Right hindlimb (tissue), 1 donor: ENCODE data around the gene NECTIN1.

Experiments used
- DNase-seq: peaks from one replicate; pipeline ENCODE4 v3.0.0-alpha.2; 2018

Gene NECTIN1

GRCh38 chr11:119712459-119713358 lies 16.3 kb downstream of the NECTIN1 start:
- no peak for DNase-seq

- DNase-seq: no peak
Observed at GRCh38 chr11:119712006-119712405, 17.0 kb downstream of the NECTIN1 start.

- DNase-seq: no peak
Observed at GRCh38 chr11:119711476-119711875, 17.5 kb downstream of the NECTIN1 start.

- DNase-seq: no peak
Observed at GRCh38 chr11:119710417-119710816, 18.6 kb downstream of the NECTIN1 start.

GRCh38 chr11:119709638-119710346 lies 19.2 kb downstream of the NECTIN1 start:
- peak; percentile 87 for DNase-seq

GRCh38 chr11:119709171-119709570 lies 19.8 kb downstream of the NECTIN1 start:
- DNase-seq: no peak

GRCh38 chr11:119708384-119708783 lies 20.6 kb downstream of the NECTIN1 start:
- no peak for DNase-seq

GRCh38 chr11:119706887-119707286 lies 22.1 kb downstream of the NECTIN1 start:
- DNase-seq: no peak

GRCh38 chr11:119706029-119706428 lies 23.0 kb downstream of the NECTIN1 start:
- DNase-seq: no peak

- DNase-seq: no peak
Observed at GRCh38 chr11:119705362-119705761, 23.6 kb downstream of the NECTIN1 start.

GRCh38 chr11:119704849-119705248 lies 24.2 kb downstream of the NECTIN1 start:
- DNase-seq: no peak

GRCh38 chr11:119701591-119702549 lies 27.1 kb downstream of the NECTIN1 start:
- no peak for DNase-seq

GRCh38 chr11:119700536-119701346 lies 28.3 kb downstream of the NECTIN1 start:
- DNase-seq: no peak

GRCh38 chr11:119700030-119700429 lies 29.0 kb downstream of the NECTIN1 start:
- DNase-seq: no peak

- DNase-seq: peak; percentile 68
Observed at GRCh38 chr11:119699227-119699626, 29.8 kb downstream of the NECTIN1 start.

GRCh38 chr11:119697882-119698281 lies 31.1 kb downstream of the NECTIN1 start:
- DNase-seq: no peak

GRCh38 chr11:119697445-119697844 lies 31.6 kb downstream of the NECTIN1 start:
- DNase-seq: no peak

GRCh38 chr11:119696378-119697222 lies 32.4 kb downstream of the NECTIN1 start:
- DNase-seq: no peak

GRCh38 chr11:119694334-119694733 lies 34.7 kb downstream of the NECTIN1 start:
- no peak for DNase-seq

GRCh38 chr11:119693253-119693815 lies 35.7 kb downstream of the NECTIN1 start:
- no peak for DNase-seq

GRCh38 chr11:119692540-119692820 lies 36.5 kb downstream of the NECTIN1 start:
- no peak for DNase-seq
